ENCODE results near the gene TNPO2. TPM values are rescaled to one million over a fixed set of nuclear protein-coding genes. Genes with fewer than 3 reads are reported as not detected.
"Not testable (repeated sequence)": the region's sequence is repeated elsewhere in the genome, so short reads cannot be mapped to it uniquely, and the experiment has no call there.

TNPO2 gene
- total RNA-seq, 2 experiments from 2014 or later = 65.2 to 76.4 TPM

DNA sequence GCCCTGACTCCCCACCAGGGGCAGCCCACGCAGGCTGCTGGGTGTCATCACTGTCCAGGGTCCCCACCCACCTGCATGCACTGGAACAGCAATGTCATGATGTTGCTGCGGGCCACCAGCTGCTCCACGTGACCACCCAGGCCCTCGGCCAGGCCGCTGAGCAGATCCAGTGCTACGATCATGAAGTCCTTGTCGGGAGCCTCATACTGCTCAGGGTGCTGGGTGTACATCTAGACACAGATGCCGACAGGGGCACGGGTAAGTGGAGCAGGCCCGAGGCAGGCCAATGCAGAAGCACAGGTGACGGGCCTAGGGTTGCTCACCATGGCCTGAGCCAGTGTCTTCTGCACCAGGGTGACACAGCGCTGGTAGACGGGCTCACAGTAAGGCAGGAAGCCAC, 18.6 kb downstream of the TNPO2 start:
- H3K4me3 Mint-ChIP-seq = no peak overlapping the region
- H3K36me3 Mint-ChIP-seq = peaks cover 48% of the 10 kb centered on the region
- no peaks in the 10 kb centered on the region for H3K27me3 Mint-ChIP-seq
- no peak for DNase-seq
- ChIA-PET POLR2A (no interaction called here), CTCF (no interaction called here)
- intact Hi-C loops (cut with micrococcal nuclease) = no loop called here
- H3K27ac Mint-ChIP-seq = no peak overlapping the region
- no peaks in the 10 kb centered on the region for H3K4me1 Mint-ChIP-seq (ENCODE audit: low read depth)
- no peaks in the 10 kb centered on the region for H3K9me3 Mint-ChIP-seq

DNA sequence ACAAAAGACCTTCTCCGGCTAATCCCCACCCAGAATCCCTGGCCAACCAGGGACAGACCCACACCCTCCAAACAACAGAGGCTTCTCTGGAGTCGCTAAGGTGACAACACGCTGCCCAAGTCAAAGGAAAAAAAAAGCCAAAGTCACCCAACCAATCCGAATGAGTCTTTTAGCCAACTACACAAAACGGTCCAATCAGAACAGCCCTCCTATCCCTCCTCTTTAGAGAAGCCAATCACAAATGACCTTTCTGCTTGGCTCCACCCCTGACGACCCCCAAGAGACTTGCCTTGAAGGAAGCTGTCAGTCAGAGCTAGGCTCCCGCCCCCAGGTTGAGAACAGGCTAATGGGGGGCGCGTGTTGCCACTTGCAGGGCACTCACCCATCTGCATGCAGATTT, 20.7 kb downstream of the TNPO2 start:
- Mint-ChIP-seq H3K4me3 (no peak overlapping the region), H3K27me3 (no peaks in the 10 kb centered on the region), H3K4me1 (ENCODE audit: low read depth) (peaks cover 2% of the 10 kb centered on the region), H3K9me3 (no peaks in the 10 kb centered on the region), H3K27ac (no peak overlapping the region), H3K36me3 (peaks cover 44% of the 10 kb centered on the region)
- CTCF ChIA-PET = interaction anchor here (0.9 kb wide), 1 partner anchor 57 kb away, joined by 3 read pairs; no protein-coding TSS in a partner anchor
- POLR2A ChIA-PET = no interaction called here
- peak; percentile 17 for DNase-seq
- intact Hi-C loops (cut with micrococcal nuclease) = no loop called here

DNA sequence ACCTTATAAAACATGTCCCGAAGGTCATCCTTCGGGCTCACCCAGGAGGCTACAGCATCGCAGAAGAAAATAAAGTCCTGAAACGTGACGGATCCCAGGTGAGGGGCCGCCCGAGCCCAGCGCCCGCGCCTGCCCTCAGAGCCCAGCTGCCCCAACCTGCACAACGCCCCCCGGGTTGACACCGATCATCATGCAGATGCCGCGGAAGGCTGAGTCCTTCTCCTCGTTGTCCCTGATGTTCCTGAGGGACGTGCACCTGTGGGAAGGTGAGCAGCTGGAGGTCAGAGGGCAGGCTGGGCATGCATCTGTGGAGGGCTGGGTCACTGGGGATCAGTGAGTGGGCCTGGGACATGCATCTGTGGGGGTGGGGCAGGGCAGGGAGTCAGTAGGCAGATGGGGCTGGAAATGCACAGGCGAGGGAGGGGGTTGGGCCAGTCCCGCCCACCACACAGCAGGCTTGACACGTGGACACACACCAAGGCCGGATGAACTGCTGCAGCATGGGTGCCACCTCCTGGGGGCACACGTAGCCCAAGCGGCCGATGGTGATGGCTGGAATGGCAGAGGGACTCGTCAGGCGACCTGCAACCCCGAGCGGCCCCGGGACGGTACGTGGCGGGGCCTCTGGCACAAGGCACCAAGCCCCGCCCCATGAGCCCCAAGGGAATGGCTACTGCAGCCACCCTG, 22.0 kb downstream of the TNPO2 start:
- no peak overlapping the region for H3K4me3 Mint-ChIP-seq
- H3K27ac Mint-ChIP-seq = no peak overlapping the region
- H3K27me3 Mint-ChIP-seq = no peaks in the 10 kb centered on the region
- intact Hi-C loops (cut with micrococcal nuclease) = no loop called here
- no peak for DNase-seq
- peaks cover 40% of the 10 kb centered on the region for H3K36me3 Mint-ChIP-seq
- peaks cover 4% of the 10 kb centered on the region for H3K4me1 Mint-ChIP-seq (ENCODE audit: low read depth)
- ChIA-PET POLR2A (no interaction called here), CTCF (interaction anchor here (0.6 kb wide), 1 partner anchor 46 kb away, joined by 3 read pairs; no protein-coding TSS in a partner anchor)
- H3K9me3 Mint-ChIP-seq = no peaks in the 10 kb centered on the region

DNA sequence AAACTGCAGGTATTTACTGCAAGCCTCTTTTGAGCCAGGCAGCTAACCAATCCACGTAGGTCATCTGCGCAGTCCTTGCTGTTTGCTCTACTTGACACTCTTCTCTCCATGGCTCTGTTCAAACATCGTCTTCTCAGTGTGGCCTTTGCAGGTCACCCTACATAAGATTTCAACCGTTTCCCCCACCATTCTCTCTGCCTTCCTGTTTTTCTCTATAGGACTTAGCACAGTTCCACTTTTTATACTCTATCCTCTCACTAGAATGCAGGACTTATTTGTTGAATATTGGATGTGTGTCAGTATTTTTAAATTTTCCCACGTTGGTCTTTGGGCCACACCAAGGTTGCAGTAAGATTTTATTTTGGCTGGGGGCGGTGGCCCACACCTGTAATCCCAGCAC, 25.6 kb downstream of the TNPO2 start:
- intact Hi-C loops (cut with micrococcal nuclease) = no loop called here
- H3K4me1 Mint-ChIP-seq (ENCODE audit: low read depth) = peaks cover 14% of the 10 kb centered on the region
- H3K4me3 Mint-ChIP-seq = peak overlapping the region; percentile 22
- H3K36me3 Mint-ChIP-seq = peaks cover 15% of the 10 kb centered on the region
- POLR2A ChIA-PET = no interaction called here
- H3K27ac Mint-ChIP-seq = no peak overlapping the region
- CTCF ChIA-PET = interaction anchor here (1.0 to 1.2 kb wide), 3 partner anchors 12 to 62 kb away, joined by 3 read pairs; no protein-coding TSS in a partner anchor
- no peaks in the 10 kb centered on the region for H3K27me3 Mint-ChIP-seq
- DNase-seq = no peak
- H3K9me3 Mint-ChIP-seq = no peaks in the 10 kb centered on the region

DNA sequence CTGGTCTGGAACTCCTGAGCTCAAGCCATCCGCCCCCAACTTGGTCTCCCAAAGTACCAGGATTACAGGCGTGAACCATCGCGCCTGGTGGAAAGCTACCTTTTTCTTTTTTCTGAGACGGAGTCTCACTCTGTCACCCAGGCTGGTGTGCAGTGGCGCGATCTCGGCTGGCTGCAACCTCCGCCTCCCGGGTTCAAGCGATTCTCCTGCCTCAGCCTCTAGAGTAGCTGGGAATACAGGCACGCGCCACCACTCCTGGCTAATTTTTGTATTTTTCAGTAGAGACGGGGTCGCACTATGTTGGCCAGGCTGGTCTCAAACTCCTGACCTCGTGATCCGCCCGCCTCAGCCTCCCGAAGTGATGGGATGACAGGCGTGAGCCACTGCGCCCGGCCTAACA, 26.3 kb downstream of the TNPO2 start:
- intact Hi-C loops (cut with micrococcal nuclease) = loop anchor here (2.0 kb wide), 1 partner anchor 25 kb away; the partner anchor contains the start of gene TNPO2
- Mint-ChIP-seq H3K4me1 (ENCODE audit: low read depth) (peaks cover 14% of the 10 kb centered on the region), H3K4me3 (peak overlapping the region; percentile 26), H3K36me3 (peaks cover 13% of the 10 kb centered on the region)
- not testable (repeated sequence) for DNase-seq, H3K27me3 Mint-ChIP-seq, H3K9me3 Mint-ChIP-seq, H3K27ac Mint-ChIP-seq
- POLR2A ChIA-PET = interaction anchor here (1.5 to 2.5 kb wide), 3 partner anchors 16 to 240 kb away, joined by 3 to 14 read pairs (median 12); partner anchors contain the start of gene DHPS
- CTCF ChIA-PET = interaction anchor here (1.0 to 2.6 kb wide), 5 partner anchors 12 to 63 kb away, joined by 3 to 12 read pairs (median 3); no protein-coding TSS in a partner anchor

DNA sequence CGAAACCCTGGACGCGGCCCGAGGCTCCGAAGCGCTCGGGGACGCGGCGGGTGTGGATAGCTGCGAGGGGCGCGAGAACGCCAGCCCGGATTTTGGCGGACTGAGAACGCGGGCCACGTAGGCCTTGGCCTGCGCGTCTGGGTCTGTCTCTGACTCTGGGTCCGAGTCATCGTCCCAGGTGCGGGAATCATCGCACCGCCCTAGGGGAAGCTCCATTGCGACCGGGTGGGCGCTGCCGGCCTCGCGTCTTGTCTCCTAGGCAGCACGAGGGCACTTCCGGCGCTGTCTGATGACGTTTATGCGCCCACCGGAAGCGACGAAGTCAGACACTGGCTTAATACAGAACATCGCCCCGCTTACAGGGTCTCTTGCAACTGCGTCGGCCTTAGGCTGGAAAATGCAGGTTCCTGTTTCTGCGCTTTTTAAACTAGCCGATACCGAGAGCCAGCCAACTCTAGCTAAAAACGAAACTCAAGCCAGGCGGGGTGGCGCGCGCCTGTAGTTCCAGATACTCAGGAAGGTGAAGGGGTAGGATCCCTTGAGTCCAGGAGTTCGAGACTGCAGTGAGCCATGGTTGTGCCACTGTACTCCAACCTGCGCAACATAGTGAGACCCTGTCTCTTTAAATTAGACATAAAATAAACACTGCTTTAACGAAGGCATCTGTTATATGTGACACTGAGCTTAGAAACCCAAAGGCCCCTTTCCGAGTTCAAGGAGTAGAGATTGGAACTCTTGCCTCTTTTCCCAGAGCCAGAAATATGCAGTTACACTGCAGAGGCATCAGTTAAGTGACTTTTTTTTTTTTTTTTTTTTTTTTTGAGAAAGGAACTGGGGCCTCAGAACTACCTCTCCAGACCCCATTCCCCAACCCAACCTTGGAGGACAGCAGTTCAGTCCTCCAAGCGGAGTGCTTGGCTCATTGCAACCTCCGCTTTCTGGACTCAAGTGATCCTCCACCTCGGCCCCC, 27.1 kb downstream of the TNPO2 start, which contains the start of gene FBXW9:
Gene FBXW9, minus strand, starts transcription at position 266 of the 970 bp plus-strand sequence. Its CDS starts 50 bp downstream, at position 216.
- Mint-ChIP-seq H3K36me3 (peaks cover 11% of the 10 kb centered on the region), H3K27ac (peak within 1 kb of the TSS; percentile 87), H3K4me1 (ENCODE audit: low read depth) (peaks cover 14% of the 10 kb centered on the region), H3K4me3 (peak within 1 kb of the TSS; percentile 84), H3K27me3 (no peaks in the 10 kb centered on the region), H3K9me3 (no peaks in the 10 kb centered on the region)
- DNase-seq = peak; percentile 98
- ChIA-PET POLR2A (interaction anchor here (0.6 to 2.5 kb wide), 7 partner anchors 11 to 241 kb away, joined by 3 to 14 read pairs (median 3); partner anchors contain the start of genes DHPS, GET3 and TRIR), CTCF (interaction anchor here (1.0 to 2.6 kb wide), 9 partner anchors 11 to 63 kb away, joined by 3 to 12 read pairs (median 5); no protein-coding TSS in a partner anchor)
- intact Hi-C loops (cut with micrococcal nuclease) = loop anchor here (1.0 to 2.0 kb wide), 2 partner anchors 15 to 26 kb away; partner anchors contain the start of genes DHPS and TNPO2

DNA sequence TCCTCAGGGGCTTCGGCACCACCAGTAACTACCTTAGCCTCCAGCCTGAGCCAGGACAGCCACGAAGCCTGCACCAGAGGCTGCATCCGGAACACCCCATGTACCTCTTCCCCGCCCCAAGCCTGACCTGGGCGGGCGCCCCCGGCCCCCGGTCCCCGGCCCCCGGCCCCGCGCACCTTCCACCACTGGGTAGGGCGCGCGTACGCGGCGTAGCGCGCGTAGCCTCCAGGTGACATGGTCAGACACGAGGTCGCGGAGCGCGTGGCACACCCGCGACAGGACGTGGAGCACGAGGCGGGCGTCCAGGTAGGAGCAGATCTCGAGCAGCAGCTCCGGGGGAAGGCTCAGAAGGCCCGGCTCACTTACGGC, 27.8 kb downstream of the TNPO2 start:
- intact Hi-C loops (cut with micrococcal nuclease) = loop anchor here (1.0 to 2.0 kb wide), 2 partner anchors 15 to 27 kb away; partner anchors contain the start of genes DHPS and TNPO2
- POLR2A ChIA-PET = interaction anchor here (0.6 to 2.5 kb wide), 7 partner anchors 12 to 241 kb away, joined by 3 to 14 read pairs (median 3); partner anchors contain the start of genes DHPS, GET3 and TRIR
- Mint-ChIP-seq H3K36me3 (peaks cover 6% of the 10 kb centered on the region), H3K27ac (no peak overlapping the region), H3K27me3 (no peaks in the 10 kb centered on the region), H3K4me3 (peak overlapping the region; percentile 84), H3K4me1 (ENCODE audit: low read depth) (peaks cover 14% of the 10 kb centered on the region), H3K9me3 (no peaks in the 10 kb centered on the region)
- CTCF ChIA-PET = interaction anchor here (1.0 to 2.6 kb wide), 8 partner anchors 11 to 64 kb away, joined by 3 to 12 read pairs (median 6); no protein-coding TSS in a partner anchor
- DNase-seq = peak; percentile 29

DNA sequence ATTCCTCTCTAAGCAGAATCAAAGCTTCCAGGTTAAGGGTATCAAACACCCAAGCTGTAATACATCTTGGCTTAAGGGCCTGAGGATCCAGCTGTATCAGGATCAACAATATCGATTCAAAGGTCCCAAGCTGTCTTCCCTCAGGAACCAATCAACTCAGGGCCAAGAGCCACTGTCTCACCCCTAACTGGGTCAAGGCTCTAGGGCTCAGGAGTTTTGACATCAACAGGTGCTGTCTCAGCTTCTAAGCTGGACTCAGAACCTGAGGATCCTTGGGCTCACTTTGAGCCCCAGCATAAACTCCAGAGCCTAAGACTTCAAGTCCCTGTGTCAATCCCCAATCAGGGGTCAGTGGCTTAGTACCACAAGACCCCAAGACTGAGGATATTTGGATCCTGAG, 28.2 kb downstream of the TNPO2 start:
- Mint-ChIP-seq H3K4me3 (peak overlapping the region; percentile 84), H3K4me1 (ENCODE audit: low read depth) (peaks cover 14% of the 10 kb centered on the region), H3K9me3 (no peaks in the 10 kb centered on the region), H3K27me3 (no peaks in the 10 kb centered on the region), H3K36me3 (peaks cover 2% of the 10 kb centered on the region), H3K27ac (no peak overlapping the region)
- CTCF ChIA-PET = interaction anchor here (0.8 to 2.6 kb wide), 6 partner anchors 19 to 152 kb away, joined by 3 to 12 read pairs (median 8); no protein-coding TSS in a partner anchor
- POLR2A ChIA-PET = interaction anchor here (1.2 to 2.5 kb wide), 3 partner anchors 14 to 38 kb away, joined by 4 to 14 read pairs (median 12); partner anchors contain the start of genes DHPS and TRIR
- no peak for DNase-seq
- intact Hi-C loops (cut with micrococcal nuclease) = no loop called here

DNA sequence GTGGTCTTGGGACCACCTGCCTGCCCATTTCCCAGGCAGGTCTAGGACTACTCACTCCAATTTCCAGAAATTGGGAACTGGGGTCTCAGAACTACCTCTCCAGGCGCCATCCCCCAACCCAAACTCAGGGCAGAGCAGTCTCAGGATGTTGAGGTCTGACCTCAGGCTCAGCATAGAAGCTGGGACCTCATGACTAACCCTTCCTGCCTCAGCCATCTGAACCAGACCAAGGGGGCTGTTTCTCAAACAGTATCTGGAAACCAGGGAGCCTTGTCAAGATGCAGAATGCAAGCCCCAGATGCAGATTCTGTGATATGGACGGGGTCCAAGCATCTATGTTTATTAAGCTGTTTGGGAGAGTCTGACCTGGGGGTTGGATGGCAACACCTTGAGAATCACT, 28.6 kb downstream of the TNPO2 start:
- POLR2A ChIA-PET = interaction anchor here (2.5 kb wide), 1 partner anchor 27 kb away, joined by 14 read pairs; no protein-coding TSS in a partner anchor
- intact Hi-C loops (cut with micrococcal nuclease) = no loop called here

DNA sequence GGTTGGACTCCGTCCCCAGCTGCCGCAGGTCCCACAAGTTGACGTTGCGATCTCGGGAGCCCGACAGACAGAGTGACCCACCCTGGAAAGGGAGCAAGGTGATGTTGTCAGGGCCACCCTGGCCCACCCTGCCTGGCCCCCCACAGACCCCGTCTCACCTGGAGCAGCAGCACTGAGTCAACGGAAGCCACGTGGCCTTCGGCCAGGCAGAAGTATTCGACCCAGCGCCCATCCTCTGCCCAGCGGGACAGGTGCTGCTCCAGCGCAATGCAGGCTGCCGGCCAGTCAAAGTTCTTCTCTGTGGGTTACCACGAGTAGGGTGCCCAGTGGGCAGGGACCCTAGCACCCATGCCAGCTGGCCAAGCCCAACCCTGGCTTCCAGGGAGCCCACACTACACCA, 29.1 kb downstream of the TNPO2 start:
- CTCF ChIA-PET = interaction anchor here (1.9 to 2.6 kb wide), 4 partner anchors 18 to 65 kb away, joined by 6 to 12 read pairs (median 11); no protein-coding TSS in a partner anchor
- POLR2A ChIA-PET = no interaction called here
- no peaks in the 10 kb centered on the region for H3K27me3 Mint-ChIP-seq
- peaks cover 2% of the 10 kb centered on the region for H3K36me3 Mint-ChIP-seq
- peaks cover 14% of the 10 kb centered on the region for H3K4me1 Mint-ChIP-seq (ENCODE audit: low read depth)
- H3K9me3 Mint-ChIP-seq = no peaks in the 10 kb centered on the region
- intact Hi-C loops (cut with micrococcal nuclease) = no loop called here
- peak overlapping the region; percentile 39 for H3K4me3 Mint-ChIP-seq
- DNase-seq = no peak
- H3K27ac Mint-ChIP-seq = no peak overlapping the region

More for the DNA sequence above, 28.6 kb downstream of the TNPO2 start:
- H3K9me3 Mint-ChIP-seq = no peaks in the 10 kb centered on the region
- H3K36me3 Mint-ChIP-seq = peaks cover 2% of the 10 kb centered on the region
- CTCF ChIA-PET = interaction anchor here (0.8 to 2.6 kb wide), 6 partner anchors 19 to 153 kb away, joined by 3 to 12 read pairs (median 8); no protein-coding TSS in a partner anchor
- H3K4me3 Mint-ChIP-seq = peak overlapping the region; percentile 39
- H3K4me1 Mint-ChIP-seq (ENCODE audit: low read depth) = peaks cover 14% of the 10 kb centered on the region
- H3K27me3 Mint-ChIP-seq = no peaks in the 10 kb centered on the region
- H3K27ac Mint-ChIP-seq = no peak overlapping the region
- DNase-seq = no peak

DNA sequence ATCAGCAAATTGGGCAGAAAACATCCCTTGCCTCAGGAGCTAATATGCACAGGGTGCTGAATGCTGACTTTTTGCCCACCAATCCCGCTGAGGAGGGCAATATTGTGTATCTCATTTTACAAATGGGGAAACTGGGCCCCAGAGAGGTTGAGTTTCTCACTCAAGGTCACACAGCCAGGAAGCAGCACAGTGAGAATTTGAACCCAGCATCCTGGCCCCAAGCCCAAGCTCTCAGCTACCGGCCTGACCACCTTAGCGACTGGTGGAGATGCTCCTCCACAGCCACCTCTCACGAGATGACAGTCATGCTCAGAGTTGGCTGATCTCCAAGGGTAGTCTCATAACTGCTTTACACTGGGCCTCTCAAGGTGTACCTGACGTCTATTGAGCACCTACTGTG, 30.8 kb downstream of the TNPO2 start:
- Mint-ChIP-seq H3K27me3 (no peaks in the 10 kb centered on the region), H3K27ac (no peak overlapping the region), H3K4me3 (no peak overlapping the region), H3K36me3 (peaks cover 2% of the 10 kb centered on the region), H3K4me1 (ENCODE audit: low read depth) (peaks cover 11% of the 10 kb centered on the region), H3K9me3 (no peaks in the 10 kb centered on the region)
- ChIA-PET POLR2A (no interaction called here), CTCF (interaction anchor here (0.7 kb wide), 1 partner anchor 15 kb away, joined by 3 read pairs; no protein-coding TSS in a partner anchor)
- intact Hi-C loops (cut with micrococcal nuclease) = no loop called here
- no peak for DNase-seq

Measured in activated CD4-positive, alpha-beta memory T cell treated with anti-CD3 and anti-CD28 coated beads for 36 hours (primary cell).